ENCODE results near the gene POLR2I. TPM values are rescaled to one million over a fixed set of nuclear protein-coding genes. Genes with fewer than 3 reads are reported as not detected.

Gene POLR2I
- total and polyA plus RNA-seq, 4 donors: 33.7 to 96.0 (median 52.4) TPM

- Histone ChIP-seq H3K4me3 (ENCODE audit: low read length in 2 of 2) (no peak within 1 kb of the TSS), H3K9me3 (ENCODE audit: control insufficient read depth, low read length) (no peaks in the 10 kb centered on the region), H3K4me1 (ENCODE audit: control insufficient read depth in 1 of 2, insufficient read depth in 2 of 2, low read length in 2 of 2) (no peaks in the 10 kb centered on the region), H3K27me3 (ENCODE audit: control insufficient read depth in 1 of 2, insufficient read depth in 2 of 2, low read length in 1 of 2) (no peaks in the 10 kb centered on the region), H3K36me3 (ENCODE audit: control insufficient read depth in 1 of 2, insufficient read depth in 2 of 2, low read length in 1 of 2) (no peaks in the 10 kb centered on the region), H3K27ac (ENCODE audit: low read depth in 1 of 2, low read length in 2 of 2) (no peak within 1 kb of the TSS)
- 44 to 91% methylated on average over 1 of the region's 1 CpG for WGBS, 2 donors
- DNase-seq: no peak
- ATAC-seq (ENCODE audit: low FRiP score): no peak
- intact Hi-C loops (cut with DNase I): no loop called here
These were observed 4.0 kb downstream of the POLR2I start, which contains the start of gene OVOL3 for GRCh38 chr19:36110487-36111199. TSS of gene OVOL3 (plus strand) at chr19:36111143. CDS start at chr19:36111203, 60 bp downstream.

- ATAC-seq (ENCODE audit: low FRiP score) (no peak), DNase-seq (no peak)
- intact Hi-C loops (cut with DNase I): no loop called here
- Histone ChIP-seq H3K4me1 (ENCODE audit: control insufficient read depth in 1 of 2, insufficient read depth in 2 of 2, low read length in 2 of 2) (no peaks in the 10 kb centered on the region), H3K9me3 (ENCODE audit: control insufficient read depth, low read length) (no peaks in the 10 kb centered on the region), H3K27ac (ENCODE audit: low read depth in 1 of 2, low read length in 2 of 2) (no peak overlapping the region), H3K27me3 (ENCODE audit: control insufficient read depth in 1 of 2, insufficient read depth in 2 of 2, low read length in 1 of 2) (no peaks in the 10 kb centered on the region), H3K36me3 (ENCODE audit: control insufficient read depth in 1 of 2, insufficient read depth in 2 of 2, low read length in 1 of 2) (no peaks in the 10 kb centered on the region), H3K4me3 (ENCODE audit: low read length in 2 of 2) (no peak overlapping the region)
- 95% methylated on average over 3 of the region's 3 CpGs for WGBS, 2 donors
These were observed 6.0 kb downstream of the POLR2I start for GRCh38 chr19:36108684-36109083.

GRCh38 chr19:36106991-36107390 lies 7.7 kb downstream of the POLR2I start:
- no peaks in the 10 kb centered on the region for H3K4me1 ChIP-seq (ENCODE audit: control insufficient read depth in 1 of 2, insufficient read depth in 2 of 2, low read length in 2 of 2)
- H3K4me3 ChIP-seq (ENCODE audit: low read length in 2 of 2): no peak overlapping the region
- intact Hi-C loops (cut with DNase I): no loop called here
- H3K9me3 ChIP-seq (ENCODE audit: control insufficient read depth, low read length): no peaks in the 10 kb centered on the region
- DNase-seq (no peak), ATAC-seq (ENCODE audit: low FRiP score) (no peak)
- H3K27me3 ChIP-seq (ENCODE audit: control insufficient read depth in 1 of 2, insufficient read depth in 2 of 2, low read length in 1 of 2): no peaks in the 10 kb centered on the region
- no peak overlapping the region for H3K27ac ChIP-seq (ENCODE audit: low read depth in 1 of 2, low read length in 2 of 2)
- 95% methylated on average over 5 of the region's 5 CpGs for WGBS, 2 donors
- H3K36me3 ChIP-seq (ENCODE audit: control insufficient read depth in 1 of 2, insufficient read depth in 2 of 2, low read length in 1 of 2): no peaks in the 10 kb centered on the region

- Histone ChIP-seq H3K4me3 (ENCODE audit: low read length in 2 of 2) (no peak overlapping the region), H3K4me1 (ENCODE audit: control insufficient read depth in 1 of 2, insufficient read depth in 2 of 2, low read length in 2 of 2) (no peaks in the 10 kb centered on the region), H3K27ac (ENCODE audit: low read depth in 1 of 2, low read length in 2 of 2) (no peak overlapping the region), H3K27me3 (ENCODE audit: control insufficient read depth in 1 of 2, insufficient read depth in 2 of 2, low read length in 1 of 2) (no peaks in the 10 kb centered on the region), H3K9me3 (ENCODE audit: control insufficient read depth, low read length) (no peaks in the 10 kb centered on the region), H3K36me3 (ENCODE audit: control insufficient read depth in 1 of 2, insufficient read depth in 2 of 2, low read length in 1 of 2) (no peaks in the 10 kb centered on the region)
- no peak for DNase-seq
- ATAC-seq (ENCODE audit: low FRiP score): no peak
- intact Hi-C loops (cut with DNase I): no loop called here
- WGBS, 2 donors: 91 to 93% methylated on average over 6 of the region's 6 CpGs
These were observed 8.2 kb downstream of the POLR2I start for GRCh38 chr19:36106441-36106840.

GRCh38 chr19:36103842-36104552 lies 10.7 kb downstream of the POLR2I start:
- no peak for DNase-seq
- intact Hi-C loops (cut with DNase I): no loop called here
- H3K9me3 ChIP-seq (ENCODE audit: control insufficient read depth, low read length): no peaks in the 10 kb centered on the region
- H3K4me3 ChIP-seq (ENCODE audit: low read length in 2 of 2): no peak overlapping the region
- H3K27ac ChIP-seq (ENCODE audit: low read depth in 1 of 2, low read length in 2 of 2): no peak overlapping the region
- no peak for ATAC-seq (ENCODE audit: low FRiP score)
- no peaks in the 10 kb centered on the region for H3K36me3 ChIP-seq (ENCODE audit: control insufficient read depth in 1 of 2, insufficient read depth in 2 of 2, low read length in 1 of 2)
- no peaks in the 10 kb centered on the region for H3K27me3 ChIP-seq (ENCODE audit: control insufficient read depth in 1 of 2, insufficient read depth in 2 of 2, low read length in 1 of 2)
- no peaks in the 10 kb centered on the region for H3K4me1 ChIP-seq (ENCODE audit: control insufficient read depth in 1 of 2, insufficient read depth in 2 of 2, low read length in 2 of 2)
- WGBS, 2 donors: 90 to 93% methylated on average over 12 of the region's 12 CpGs

GRCh38 chr19:36103040-36103626 lies 11.5 kb downstream of the POLR2I start:
- Histone ChIP-seq H3K4me3 (ENCODE audit: low read length in 2 of 2) (no peak overlapping the region), H3K9me3 (ENCODE audit: control insufficient read depth, low read length) (no peaks in the 10 kb centered on the region), H3K27me3 (ENCODE audit: control insufficient read depth in 1 of 2, insufficient read depth in 2 of 2, low read length in 1 of 2) (no peaks in the 10 kb centered on the region), H3K4me1 (ENCODE audit: control insufficient read depth in 1 of 2, insufficient read depth in 2 of 2, low read length in 2 of 2) (no peaks in the 10 kb centered on the region), H3K36me3 (ENCODE audit: control insufficient read depth in 1 of 2, insufficient read depth in 2 of 2, low read length in 1 of 2) (no peaks in the 10 kb centered on the region), H3K27ac (ENCODE audit: low read depth in 1 of 2, low read length in 2 of 2) (no peak overlapping the region)
- intact Hi-C loops (cut with DNase I): no loop called here
- no peak for ATAC-seq (ENCODE audit: low FRiP score)
- no peak for DNase-seq
- 91% methylated on average over 21 to 24 of the region's 24 CpGs for WGBS, 2 donors

GRCh38 chr19:36101550-36102327 lies 12.9 kb downstream of the POLR2I start:
- intact Hi-C loops (cut with DNase I): no loop called here
- ATAC-seq (ENCODE audit: low FRiP score) (no peak), DNase-seq (no peak)
- no peaks in the 10 kb centered on the region for H3K27me3 ChIP-seq (ENCODE audit: control insufficient read depth in 1 of 2, insufficient read depth in 2 of 2, low read length in 1 of 2)
- WGBS, 2 donors: 91 to 92% methylated on average over 27 of the region's 27 CpGs
- no peaks in the 10 kb centered on the region for H3K9me3 ChIP-seq (ENCODE audit: control insufficient read depth, low read length)
- no peaks in the 10 kb centered on the region for H3K4me1 ChIP-seq (ENCODE audit: control insufficient read depth in 1 of 2, insufficient read depth in 2 of 2, low read length in 2 of 2)
- no peak overlapping the region for H3K4me3 ChIP-seq (ENCODE audit: low read length in 2 of 2)
- no peak overlapping the region for H3K27ac ChIP-seq (ENCODE audit: low read depth in 1 of 2, low read length in 2 of 2)
- H3K36me3 ChIP-seq (ENCODE audit: control insufficient read depth in 1 of 2, insufficient read depth in 2 of 2, low read length in 1 of 2): no peaks in the 10 kb centered on the region

- H3K27ac ChIP-seq (ENCODE audit: low read depth in 1 of 2, low read length in 2 of 2): no peak overlapping the region
- ATAC-seq (ENCODE audit: low FRiP score) (no peak), DNase-seq (no peak)
- intact Hi-C loops (cut with DNase I): no loop called here
- WGBS, 2 donors: 80 to 83% methylated on average over 5 of the region's 5 CpGs
- no peaks in the 10 kb centered on the region for H3K27me3 ChIP-seq (ENCODE audit: control insufficient read depth in 1 of 2, insufficient read depth in 2 of 2, low read length in 1 of 2)
- no peaks in the 10 kb centered on the region for H3K4me1 ChIP-seq (ENCODE audit: control insufficient read depth in 1 of 2, insufficient read depth in 2 of 2, low read length in 2 of 2)
- no peaks in the 10 kb centered on the region for H3K9me3 ChIP-seq (ENCODE audit: control insufficient read depth, low read length)
- H3K36me3 ChIP-seq (ENCODE audit: control insufficient read depth in 1 of 2, insufficient read depth in 2 of 2, low read length in 1 of 2): no peaks in the 10 kb centered on the region
- no peak overlapping the region for H3K4me3 ChIP-seq (ENCODE audit: low read length in 2 of 2)
These were observed 14.2 kb downstream of the POLR2I start for GRCh38 chr19:36100476-36100875.
